T-helper 22 cell (primary cell): ENCODE results near the gene PRCC.
A peak's percentile ranks its signal among the peaks of the same experiment; 100 is the strongest.
"Not testable (repeated sequence)": the region's sequence is repeated elsewhere in the genome, so short reads cannot be mapped to it uniquely, and the experiment has no call there.

Source experiments
- DNase-seq: peaks from one replicate; pipeline ENCODE4 v3.0.0-alpha.2; 2020; ENCODE audit warnings: low read depth

PRCC gene

DNA sequence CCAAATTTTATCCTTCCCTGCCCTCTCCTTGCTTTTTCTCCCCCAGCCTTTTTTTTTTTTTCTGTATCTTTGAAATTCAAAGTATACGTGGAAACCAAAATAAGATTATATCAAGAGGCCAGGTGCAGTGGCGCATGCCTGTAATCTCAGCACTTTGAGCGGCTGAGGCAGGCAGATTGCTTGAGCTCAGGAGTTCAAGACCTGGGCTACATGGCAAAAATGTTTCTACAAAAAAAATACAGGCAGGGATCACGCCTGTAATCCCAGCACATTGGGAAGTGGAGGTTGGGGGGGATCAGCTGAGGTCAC lies 6.6 kb upstream of the PRCC start:
- no peak for DNase-seq

DNA sequence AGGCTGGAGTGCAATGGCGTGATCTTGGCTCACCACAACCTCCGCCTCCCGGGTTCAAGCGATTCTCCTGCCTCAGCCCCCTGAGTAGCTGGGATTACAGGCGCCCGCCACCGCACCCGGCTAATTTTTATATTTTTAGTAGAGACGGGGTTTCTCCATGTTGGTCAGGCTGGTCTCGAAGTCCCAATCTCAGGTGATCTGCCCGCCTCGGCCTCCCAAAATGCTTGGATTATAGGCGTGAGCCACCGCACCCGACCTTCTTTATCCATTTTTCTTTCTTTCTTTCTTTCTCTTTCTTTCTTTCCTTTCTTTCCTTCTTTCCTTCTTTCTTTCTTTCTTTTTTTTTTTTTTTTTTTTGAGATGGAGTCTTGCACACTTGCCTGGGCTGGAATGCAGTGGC lies 2.2 kb upstream of the PRCC start:
- DNase-seq = not testable (repeated sequence)

DNA sequence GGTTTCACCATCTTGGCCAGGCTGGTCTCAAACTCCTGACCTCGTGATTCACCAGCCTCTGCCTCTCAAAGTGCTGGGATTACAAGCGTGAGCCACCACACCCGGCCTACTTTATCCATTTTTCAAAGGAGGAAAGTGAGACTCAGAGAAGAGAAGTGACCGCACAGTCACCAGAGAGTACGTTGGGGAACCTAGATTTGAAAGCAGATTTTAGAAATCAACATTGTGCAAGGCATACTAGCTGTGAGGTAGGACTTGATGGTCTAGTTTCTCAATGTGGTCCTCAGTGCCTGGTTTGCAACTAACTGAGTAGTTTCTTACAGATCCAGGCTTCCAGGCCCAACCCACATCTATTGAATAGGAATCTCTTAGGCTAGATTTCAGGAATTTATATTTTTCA lies 1.7 kb upstream of the PRCC start:
- no peak for DNase-seq

DNA sequence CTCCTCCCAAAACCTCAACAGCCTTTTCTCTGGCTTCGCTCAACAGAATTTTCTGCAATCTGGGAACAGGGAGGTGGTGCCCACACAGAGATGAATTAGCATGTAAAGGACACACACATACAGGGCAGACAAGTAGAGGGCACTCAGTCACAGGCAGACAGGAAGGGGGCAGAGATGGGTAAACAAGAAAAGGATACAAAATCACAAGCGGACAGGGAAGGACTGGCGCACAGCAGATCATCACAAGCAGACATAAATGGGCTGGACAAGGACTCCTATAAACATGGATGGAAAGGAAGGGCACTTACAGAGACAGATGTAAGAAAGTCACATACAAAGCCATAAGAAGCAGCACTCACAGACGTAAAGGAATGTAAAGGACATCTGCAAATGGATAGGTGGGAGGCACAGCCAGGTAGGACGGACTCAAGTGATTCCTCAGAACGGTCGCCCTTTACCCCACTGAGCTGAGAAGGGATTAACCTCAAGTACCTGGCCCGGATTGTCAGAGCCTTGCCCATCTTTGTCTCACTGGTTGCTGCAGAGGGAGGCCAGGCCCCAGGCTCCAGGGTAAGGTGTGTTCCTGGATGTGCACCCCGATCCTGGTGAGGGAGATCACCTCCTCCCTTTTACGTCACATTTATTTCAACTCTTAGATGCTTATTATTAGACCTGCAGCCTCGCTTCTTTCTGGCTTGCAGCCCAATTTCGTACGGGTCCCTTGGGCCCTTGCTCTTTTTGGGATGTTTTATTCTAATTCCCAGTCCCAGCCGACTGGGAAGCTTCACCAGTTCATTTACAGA lies 836 bp upstream of the PRCC start:
- peak; percentile 9 for DNase-seq

DNA sequence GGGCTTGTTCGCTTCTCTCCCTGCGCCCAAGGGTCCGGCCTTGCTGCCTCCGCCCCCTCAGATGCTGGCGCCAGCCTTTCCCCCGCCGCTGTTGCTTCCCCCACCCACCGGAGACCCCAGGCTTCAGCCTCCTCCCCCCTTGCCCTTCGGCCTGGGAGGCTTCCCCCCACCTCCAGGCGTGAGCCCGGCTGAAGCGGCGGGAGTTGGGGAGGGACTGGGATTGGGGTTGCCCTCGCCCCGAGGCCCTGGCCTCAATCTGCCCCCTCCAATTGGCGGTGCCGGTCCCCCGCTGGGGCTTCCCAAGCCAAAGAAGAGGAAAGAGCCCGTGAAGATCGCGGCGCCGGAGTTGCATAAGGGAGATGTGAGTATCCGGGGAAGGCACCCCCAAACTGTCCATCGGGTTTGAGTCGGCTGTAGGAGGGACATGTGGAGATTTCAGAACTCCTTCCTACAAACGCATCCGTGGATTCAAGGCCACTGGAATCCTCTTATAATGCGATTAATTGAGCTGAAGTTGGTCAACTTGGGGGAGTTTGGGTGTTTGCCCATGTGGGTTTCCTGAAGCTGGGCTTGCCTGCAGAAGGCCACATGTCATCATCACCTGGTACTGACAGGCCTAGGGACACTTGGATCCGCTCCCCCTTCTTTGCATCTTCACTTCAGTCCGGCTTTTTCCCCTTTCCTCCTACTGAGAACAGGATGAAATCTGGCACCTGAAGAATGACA lies 707 bp downstream of the PRCC start:
- peak; percentile 32 for DNase-seq

DNA sequence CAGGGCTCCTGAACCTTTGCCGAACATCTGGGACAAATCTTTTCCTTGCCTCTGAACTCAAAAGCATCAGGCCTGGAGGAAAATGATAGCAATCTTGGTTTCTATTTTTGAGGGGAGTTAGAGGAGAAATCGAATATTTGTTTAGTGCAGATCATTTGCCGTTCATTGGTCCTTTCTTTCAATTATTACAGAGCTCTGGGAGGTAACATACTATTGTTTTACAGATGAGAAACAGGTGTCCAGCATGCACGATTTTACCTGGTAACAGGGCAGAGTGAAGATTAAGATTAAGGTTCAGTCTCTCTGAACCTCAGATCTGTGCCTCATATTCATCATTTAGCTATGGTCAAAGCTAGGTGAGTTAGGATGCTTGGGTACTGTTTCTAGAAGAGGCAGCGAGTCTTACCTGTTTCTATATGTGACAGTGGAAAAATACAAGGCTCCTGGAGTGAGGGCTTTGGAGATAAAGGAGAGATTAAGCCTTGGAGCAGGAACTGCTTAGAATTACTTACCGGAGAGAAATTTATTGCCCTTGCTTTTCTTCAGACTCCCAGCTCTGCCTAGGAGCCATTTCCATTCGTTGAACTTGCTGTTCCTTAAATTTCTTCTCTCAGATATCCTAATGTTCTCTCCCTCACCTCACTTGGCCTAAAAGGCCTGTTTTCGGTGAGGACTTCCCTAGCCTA lies 1.4 kb downstream of the PRCC start:
- no peak for DNase-seq

DNA sequence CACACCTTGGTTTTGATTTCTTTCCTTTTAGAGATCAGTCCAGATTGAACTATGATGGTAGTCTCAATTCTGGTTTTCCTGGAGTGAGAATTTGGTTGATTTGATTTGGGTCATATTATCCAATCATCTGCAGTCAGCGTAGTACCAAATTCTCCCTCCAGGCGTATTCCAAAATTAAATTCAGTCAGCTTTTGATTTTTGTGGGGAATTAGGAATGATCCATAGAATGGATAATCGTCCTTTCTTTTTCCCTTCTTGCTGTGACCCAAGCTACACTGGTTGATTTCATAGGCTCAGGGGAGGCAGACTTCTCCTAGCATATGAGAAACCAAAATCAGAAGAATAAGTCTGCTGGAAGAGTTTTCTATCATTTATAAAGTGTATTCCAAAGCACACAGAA lies 4.9 kb downstream of the PRCC start:
- no peak for DNase-seq

DNA sequence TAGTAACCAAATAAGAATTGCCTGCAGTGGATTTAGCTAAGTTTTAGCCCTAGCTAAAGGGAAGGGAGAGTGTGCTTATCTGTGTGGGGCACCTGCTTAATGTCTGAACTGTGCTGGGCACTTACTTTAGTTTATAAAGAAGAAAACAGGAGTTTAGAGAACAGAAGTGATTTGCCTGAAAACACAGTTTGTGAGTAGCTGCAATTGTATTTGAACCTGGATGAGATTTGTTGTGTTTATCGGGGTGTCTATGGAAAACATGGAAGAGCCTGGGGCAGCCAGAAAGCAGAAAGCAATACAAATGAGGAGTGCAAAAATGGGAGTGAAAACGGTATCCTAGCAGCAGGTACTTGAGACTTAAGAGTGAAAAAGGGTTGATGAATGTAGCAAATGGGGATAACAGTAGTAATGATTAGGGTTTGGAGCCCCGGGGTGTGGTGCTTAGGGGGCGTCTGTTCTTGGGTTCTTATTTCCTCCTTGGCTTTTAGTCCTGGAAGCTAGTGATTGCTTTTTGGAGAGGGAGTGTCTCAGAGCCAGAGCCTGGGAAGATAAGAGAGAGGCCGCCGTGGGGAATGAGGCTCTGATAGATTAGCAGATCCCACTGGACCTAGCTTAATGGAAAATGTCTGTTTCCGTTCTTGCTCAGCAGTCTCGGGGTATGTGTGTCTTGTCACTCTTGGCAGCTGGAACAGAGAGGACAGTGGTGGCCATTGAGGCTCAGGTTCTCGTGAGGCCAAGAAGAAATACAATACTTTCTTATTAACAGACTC lies 5.6 kb downstream of the PRCC start:
- no peak for DNase-seq

DNA sequence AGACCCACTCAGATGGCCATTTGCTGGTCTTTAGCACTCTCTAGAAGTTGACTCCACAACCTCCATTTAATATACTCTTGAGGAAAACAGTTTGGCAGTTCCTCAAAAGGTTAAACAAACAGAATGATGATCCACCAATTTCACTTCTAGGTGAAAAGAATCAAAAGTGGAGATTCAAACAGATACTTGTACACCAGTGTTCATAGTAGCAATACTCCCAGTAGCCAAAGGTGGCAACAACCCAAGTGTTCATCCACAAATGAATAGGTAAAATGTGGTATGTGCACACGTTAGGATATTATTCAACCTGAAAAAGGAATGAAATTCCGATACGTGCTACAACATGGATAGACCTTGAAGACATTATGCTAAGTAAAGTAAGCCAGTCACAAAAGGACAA lies 6.3 kb downstream of the PRCC start:
- DNase-seq = no peak

DNA sequence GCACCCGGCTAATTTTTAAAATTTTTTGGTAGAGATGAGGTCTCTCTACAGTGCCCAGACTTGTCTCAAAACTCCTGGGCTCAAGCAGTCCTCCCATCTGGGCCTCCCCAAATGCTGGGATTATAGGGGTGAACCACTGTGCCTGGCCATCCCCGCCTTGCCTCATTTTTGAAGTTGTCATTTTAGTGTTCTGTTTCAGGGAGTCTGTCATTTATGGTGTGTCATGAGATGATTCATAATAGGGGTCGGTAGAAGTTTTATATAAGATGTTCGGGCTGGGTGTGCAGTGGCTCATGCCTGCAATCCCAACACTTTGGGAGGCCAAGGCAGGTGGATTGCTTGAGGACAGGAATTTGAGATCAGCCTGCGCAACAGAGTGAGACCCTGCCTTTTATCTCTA lies 8.5 kb downstream of the PRCC start:
- no peak for DNase-seq

DNA sequence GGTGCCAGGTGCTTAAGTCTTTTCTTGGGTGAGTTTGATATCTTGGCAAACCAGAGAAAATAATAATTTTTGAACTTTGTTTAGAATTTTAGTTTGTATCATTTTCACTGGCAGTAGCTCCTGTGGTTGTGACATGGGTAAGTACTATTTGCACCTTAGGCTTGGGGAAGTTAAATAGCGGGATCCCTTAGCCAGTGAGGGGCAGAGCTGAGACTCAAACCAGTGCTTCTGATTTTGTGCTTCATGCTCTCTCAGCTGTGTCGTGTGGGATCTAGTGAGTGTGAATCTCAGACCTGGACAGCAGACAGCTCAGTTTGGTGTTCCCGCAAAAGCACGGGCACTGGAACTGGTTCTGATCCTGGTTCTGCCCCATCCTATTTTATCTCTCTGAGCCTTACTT lies 9.6 kb downstream of the PRCC start:
- DNase-seq = no peak

DNA sequence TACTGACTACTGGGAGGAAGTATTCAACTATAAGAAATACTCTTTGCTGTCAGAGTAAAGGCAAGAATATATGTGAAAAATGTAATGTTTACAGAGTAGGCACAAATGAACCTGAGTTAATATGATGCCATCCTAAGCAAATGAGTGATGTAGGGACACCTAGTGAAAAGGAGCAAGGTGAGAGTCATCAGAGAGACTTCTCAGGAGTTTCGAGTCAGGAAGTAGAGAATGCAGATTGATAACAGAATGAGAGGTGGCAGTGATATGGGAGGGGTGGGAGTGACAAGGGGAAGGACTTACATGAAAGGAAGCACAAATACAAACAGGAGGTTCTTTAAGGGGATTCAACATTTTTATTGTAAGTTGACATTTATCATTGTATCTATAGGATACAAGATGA lies 10.2 kb downstream of the PRCC start:
- DNase-seq = no peak

DNA sequence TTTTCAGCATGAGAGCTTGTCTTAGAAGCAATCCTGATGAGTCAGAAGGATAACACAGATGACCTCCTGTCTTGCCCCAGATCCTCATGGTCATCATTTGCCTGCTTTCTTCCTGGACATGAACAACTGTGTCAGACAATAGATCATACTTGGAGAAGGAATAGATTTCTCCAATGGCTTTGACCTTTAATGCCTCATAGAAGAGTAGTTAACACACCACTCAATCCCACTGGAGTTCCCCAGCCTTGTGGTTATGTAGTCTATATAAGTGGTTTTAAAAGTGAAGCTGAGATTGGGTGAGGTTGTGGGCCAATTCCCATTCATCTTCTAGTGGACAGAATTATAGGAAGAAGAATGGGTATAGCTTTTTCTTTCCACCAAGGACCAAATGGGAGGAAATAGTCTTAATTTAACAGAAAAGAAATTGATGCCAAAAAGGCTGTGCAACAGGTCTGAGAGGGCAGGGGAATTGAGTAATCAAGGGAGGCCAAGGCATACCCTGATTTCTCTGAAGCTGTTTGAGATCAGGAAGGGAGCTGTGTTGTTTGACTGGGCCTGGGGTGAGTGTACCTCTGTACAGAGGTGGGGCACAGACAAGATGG lies 14.4 kb downstream of the PRCC start:
- no peak for DNase-seq

DNA sequence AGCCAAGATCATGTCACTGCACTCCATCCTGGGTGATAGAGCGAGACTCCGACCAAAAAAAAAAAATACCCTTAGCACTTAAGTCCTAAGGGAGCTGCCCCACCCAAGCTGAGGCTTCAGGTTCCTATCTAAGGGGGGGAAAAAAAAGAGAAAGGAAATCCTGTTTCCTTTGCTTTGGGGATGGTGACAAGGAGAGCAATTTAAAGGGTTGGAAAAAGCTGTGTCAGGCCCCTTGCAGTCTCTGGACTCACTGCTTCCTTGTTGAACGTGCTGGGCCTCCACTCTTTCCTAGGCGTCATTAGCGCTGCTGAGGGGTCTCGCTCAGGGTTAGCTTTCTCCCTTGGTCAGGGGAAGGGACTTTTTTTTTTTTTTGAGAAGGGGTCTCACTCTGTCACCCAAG lies 18.1 kb downstream of the PRCC start:
- no peak for DNase-seq

DNA sequence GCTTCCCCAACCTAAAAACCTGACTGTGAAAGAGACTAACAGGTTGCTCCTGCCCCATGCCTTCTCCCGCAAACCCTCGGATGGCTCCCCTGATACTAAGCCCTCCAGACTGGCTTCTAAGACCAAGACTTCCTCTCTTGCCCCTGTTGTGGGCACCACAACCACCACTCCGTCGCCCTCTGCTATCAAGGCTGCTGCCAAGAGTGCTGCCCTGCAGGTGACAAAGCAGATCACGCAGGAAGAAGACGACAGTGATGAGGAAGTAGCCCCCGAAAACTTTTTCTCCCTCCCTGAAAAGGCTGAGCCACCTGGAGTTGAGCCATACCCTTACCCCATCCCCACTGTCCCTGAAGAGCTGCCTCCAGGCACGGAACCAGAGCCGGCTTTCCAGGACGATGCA lies 19.3 kb downstream of the PRCC start:
- no peak for DNase-seq

DNA sequence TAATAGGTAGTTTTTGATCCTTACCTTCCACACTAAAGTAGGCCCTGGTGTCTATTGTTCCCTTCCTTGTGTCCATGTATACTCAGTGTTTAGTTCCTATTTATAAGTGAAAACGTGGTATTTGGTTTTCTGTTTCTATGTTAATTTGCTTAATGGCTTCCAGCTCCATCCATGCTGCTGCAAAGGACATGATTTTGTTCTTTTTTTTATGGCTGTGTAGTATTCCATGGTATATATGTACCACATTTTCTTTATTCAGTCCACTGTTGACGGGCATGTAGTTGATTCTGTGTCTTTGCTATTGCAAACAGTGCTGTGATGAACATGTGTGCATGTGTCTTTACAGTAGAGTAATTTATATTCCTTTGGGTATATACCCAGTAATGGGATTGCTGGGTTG lies 20.8 kb downstream of the PRCC start:
- DNase-seq = no peak

DNA sequence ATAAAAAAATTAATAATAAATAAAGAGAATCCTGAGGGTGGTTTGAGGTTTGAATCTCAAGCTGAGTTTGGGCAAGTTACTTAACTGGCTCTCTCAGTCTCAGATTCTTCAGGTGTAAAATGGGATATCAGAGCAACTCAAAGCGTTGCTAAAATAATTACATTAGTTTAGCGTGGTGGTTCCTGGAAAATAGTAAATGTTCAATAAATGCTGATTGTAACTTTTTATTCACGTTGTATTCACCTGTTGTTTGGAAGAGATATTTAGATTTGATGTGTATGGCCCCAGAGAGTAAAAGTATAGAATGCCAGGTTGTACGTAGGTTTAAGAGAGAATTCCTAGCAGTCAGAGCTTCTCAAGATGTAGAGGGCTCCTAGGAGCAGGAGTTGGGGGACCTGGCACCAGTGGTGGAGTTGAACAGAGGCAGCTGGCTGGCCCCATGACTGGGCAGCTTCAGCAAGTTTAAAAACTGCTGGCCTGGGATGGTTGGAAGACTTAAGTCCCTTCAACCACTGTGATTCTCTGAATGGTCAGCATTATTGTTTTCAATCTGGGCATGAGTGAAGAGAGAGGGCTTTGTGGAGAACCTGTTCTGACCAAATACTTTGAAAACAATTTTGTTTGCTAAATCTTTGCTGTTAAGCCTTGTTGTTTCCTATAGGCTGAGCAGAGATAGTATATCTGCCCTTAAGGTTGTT lies 22.4 kb downstream of the PRCC start:
- DNase-seq = no peak

DNA sequence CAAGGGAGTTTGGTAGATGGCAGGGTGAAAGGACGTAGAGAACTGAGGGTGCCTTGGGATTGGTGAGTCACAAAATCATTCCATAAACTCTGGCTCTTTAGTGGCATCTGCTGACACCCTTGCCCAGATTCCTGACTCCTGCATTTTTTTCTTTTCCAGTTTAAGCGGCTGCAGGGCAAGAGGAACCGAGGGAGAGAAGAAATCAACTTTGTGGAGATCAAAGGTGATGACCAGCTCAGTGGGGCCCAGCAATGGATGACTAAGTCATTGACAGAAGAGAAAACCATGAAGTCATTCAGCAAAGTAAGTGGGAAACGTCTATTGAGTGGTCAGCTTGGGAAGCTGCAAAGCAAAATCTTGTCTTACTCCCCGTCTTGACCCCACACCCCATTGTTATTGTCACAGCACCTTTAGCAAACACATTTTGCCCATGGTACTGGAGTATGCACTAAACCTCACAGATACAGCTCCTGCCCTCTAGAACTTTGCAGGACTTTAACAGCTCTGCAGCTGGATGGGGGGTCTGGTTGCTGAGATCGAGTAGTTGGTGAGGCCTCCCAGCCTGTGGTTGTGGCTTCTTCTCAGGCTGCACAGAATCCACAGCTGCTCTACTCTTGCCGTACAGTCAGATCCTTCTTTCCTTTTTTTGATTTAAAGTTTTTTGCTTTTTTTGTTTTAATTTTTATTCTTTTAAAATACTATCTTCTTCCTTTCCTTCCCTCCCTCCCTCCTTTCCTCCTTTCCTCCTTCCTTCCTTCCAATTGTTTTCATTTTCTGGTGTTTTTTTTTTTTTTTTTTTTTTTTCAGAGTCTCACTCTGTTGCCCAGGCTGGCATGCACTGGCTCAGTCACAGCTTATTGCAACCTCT lies 27.4 kb downstream of the PRCC start:
- DNase-seq = no peak

DNA sequence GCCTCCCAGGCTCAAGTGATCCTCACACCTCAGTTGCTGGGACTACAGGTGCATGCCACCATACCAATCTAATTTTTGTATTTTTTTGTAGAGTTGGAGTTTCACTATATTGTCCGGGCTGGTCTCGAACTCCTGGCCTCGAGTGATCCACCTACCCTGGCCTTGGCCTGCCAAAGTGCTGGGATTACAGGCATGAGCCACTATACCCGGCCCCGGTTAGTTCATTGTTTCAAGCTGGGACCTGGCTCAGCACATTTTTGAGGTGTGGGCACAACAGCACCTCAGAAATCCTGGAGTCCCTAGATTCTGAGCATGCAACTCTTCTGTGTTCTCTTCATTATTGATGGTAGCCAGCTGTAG lies 28.0 kb downstream of the PRCC start:
- DNase-seq = no peak

DNA sequence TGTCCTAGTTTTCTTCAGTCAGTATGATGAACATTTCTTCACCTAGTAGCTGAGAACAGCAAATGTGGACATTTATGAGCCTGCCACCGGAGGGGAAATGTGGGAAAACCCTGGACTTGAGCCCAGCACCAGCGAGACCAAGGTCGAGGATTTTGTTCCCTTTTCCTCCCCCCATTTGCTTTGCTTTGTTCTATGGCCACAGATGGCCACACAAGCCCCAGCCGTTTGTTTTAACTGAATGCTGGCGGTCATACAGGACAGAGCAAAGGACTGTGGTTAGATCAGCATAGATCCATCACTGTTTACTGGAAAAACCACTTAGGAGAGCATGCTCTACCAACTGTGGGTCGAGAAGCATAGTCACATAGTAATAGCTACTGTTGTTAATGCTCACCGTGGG lies 28.5 kb downstream of the PRCC start:
- no peak for DNase-seq
